Ureter (tissue), 1 donor: Measurements from ENCODE around the gene FAM120B. TPM values are rescaled to one million over a fixed set of nuclear protein-coding genes. Genes with fewer than 3 reads are reported as not detected.
A peak's percentile ranks its signal among the peaks of the same experiment; 100 is the strongest.

Experiments
- DNase-seq: peaks from one replicate; pipeline ENCODE4 v3.0.0-alpha.2; 2020; ENCODE audit warnings: low spot score
- total RNA-seq: library from RNA; stranded (reverse); gene quantifications from one replicate; pipeline ENCODE4 v1.2.4, GENCODE V29; 2023
- donor health status: DM: yes; HTN: yes; CAD: no.

FAM120B gene
- total RNA-seq, 1 donor from 2014 or later, result 54.5 TPM

- DNase-seq, result no peak
Observed at GRCh38 chr6:170271771-170272314, 34.7 kb upstream of the FAM120B start.

GRCh38 chr6:170272341-170273065 is 34.1 kb upstream of the FAM120B start:
- no peak for DNase-seq

- DNase-seq, result no peak
Observed at GRCh38 chr6:170273191-170273590, 33.4 kb upstream of the FAM120B start.

GRCh38 chr6:170273681-170274080 is 32.9 kb upstream of the FAM120B start:
- no peak for DNase-seq

GRCh38 chr6:170274713-170275560 is 31.6 kb upstream of the FAM120B start:
- DNase-seq, result no peak

GRCh38 chr6:170276369-170277057 is 30.0 kb upstream of the FAM120B start:
- DNase-seq, result peak; percentile 72

GRCh38 chr6:170277893-170278742 is 28.4 kb upstream of the FAM120B start:
- DNase-seq, result no peak

- DNase-seq, result no peak
Observed at GRCh38 chr6:170278743-170279094, 27.8 kb upstream of the FAM120B start.

GRCh38 chr6:170279426-170279825 is 27.1 kb upstream of the FAM120B start:
- no peak for DNase-seq

- peak; percentile 73 for DNase-seq
Observed at GRCh38 chr6:170279977-170280688, 26.4 kb upstream of the FAM120B start.

- DNase-seq, result no peak
Observed at GRCh38 chr6:170280689-170281045, 25.9 kb upstream of the FAM120B start.

GRCh38 chr6:170281331-170282292 is 24.9 kb upstream of the FAM120B start:
- DNase-seq, result no peak

- no peak for DNase-seq
Observed at GRCh38 chr6:170282512-170283158, 23.9 kb upstream of the FAM120B start.

- no peak for DNase-seq
Observed at GRCh38 chr6:170283212-170284081, 23.1 kb upstream of the FAM120B start.

- DNase-seq, result no peak
Observed at GRCh38 chr6:170284126-170284773, 22.3 kb upstream of the FAM120B start.

- no peak for DNase-seq
Observed at GRCh38 chr6:170284866-170285469, 21.6 kb upstream of the FAM120B start.

- DNase-seq, result no peak
Observed at GRCh38 chr6:170285482-170285881, 21.1 kb upstream of the FAM120B start.
